NCI-H146 treated with DMSO at 0.1 percent for 48 hours (cell line): Measurements from ENCODE around the gene PATJ.
"Not testable (repeated sequence)": the region's sequence is repeated elsewhere in the genome, so short reads cannot be mapped to it uniquely, and the experiment has no call there.

Experiments
- DNase-seq: peaks from one replicate; lab custom pipeline; 2025; ENCODE audit not compliant: unreplicated experiment; lab: John Stamatoyannopoulos, UW

Gene PATJ

DNA sequence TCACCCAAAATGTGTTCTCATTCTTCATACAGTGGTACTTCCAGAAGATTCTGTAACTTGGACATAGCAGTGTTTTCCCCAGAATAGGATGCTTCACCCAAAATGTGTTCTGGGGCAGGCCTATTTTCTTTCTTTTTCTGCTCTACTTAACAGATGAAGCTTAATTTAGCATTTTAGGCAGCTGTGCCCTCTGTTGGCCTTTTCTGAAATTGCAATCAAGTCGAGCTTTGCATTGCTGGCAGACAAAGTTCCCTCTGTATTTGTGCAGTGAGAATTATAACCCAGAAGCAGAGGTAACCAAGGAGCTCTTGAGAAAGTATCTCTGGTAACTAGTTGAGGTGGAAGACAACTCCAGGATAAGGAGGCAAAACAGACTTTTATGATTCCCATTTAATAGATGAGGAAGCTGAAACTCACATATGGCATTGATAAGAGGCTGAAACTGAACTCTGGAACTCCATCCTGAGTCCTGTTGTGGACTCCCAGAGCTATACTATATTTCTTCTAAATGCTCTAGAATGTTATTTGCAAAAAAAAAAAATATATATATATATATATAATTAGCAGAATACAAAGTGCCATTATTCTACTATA lies 402.1 kb downstream of the PATJ start:
- DNase-seq: peak; percentile 21

DNA sequence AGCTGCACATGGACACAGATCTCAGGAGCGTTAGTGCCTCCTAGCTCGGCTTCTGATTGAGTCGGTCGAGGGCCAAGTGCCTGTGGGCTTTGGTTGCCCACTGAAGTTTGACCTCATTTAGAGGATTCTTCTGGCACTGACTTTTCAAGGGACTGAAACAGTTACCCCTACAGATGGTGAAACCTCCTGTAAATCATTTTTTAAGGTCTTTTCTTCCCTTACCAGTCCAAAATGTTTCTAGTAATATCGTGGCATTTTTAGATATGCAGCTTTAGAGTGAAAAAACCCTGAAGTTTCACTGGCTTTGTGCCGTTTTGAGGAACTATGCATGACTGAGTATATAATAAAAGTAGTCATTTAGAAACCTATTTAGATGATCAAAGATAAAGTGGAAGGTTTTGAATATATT lies 417.7 kb downstream of the PATJ start:
- DNase-seq: no peak

DNA sequence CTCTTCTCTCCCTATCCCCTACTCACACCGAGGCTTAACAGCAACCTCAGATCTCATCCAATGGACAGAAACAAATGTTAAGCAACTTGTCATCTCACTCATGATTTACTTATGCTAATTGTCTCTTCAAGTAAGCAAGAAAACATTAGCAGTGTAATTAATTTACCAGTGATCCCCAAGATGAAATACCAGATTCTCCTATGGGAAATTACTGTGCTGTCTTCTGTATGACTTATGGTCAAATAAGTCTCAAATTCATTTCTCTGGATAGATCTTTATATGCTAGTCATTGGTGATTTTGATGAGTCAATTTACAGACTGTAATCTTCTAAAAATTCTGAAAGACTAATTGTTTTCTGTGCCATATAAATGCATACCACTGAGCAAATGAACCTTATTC lies 419.4 kb downstream of the PATJ start:
- DNase-seq: no peak

DNA sequence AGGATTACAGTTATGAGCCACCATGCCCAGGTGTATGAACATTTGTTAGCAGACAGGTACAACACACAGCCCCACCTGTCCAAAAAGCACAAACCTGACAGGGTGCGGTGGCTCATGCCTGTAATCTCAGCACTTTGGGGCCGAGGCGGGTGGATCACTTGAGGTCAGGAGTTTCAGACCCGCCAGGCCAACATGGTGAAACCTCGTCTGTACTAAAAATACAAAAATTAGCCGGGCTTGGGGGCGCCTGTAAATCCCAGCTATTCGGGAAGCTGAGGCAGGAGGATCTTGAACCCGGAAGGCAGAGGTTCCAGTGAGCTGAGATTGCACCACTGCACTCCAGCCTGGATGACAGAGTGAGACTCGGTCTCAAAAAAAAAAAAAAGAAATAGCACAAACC lies 428.1 kb downstream of the PATJ start:
- not testable (repeated sequence) for DNase-seq

DNA sequence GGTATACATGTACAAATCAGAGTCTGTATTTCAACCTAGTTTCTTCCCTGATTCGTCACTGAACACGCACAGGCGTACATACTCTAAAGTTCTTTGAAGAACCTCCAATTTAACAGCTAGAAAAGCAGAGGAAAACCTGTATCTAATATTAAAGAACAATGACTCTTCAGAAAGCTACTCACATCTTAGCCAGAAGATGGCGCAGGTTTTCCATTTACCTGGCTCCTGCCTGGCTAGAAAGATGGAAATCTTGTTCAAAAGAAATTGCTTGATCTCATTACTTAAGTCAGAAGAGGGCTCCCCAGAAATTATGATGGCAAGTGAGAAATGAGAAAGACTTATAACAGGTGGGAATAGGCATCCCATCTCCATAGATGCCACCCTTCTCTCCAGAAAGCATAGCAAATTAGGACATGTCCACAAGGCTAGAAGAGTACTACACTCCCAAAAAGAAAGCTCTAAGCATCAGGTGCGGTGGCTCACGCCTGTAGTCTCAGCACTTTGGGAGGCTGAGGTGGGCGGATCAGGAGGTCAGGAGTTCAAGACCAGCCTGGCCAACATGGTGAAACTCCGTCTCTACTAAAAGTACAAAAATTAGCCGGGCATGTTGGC lies 433.4 kb downstream of the PATJ start:
- peak; percentile 54 for DNase-seq

DNA sequence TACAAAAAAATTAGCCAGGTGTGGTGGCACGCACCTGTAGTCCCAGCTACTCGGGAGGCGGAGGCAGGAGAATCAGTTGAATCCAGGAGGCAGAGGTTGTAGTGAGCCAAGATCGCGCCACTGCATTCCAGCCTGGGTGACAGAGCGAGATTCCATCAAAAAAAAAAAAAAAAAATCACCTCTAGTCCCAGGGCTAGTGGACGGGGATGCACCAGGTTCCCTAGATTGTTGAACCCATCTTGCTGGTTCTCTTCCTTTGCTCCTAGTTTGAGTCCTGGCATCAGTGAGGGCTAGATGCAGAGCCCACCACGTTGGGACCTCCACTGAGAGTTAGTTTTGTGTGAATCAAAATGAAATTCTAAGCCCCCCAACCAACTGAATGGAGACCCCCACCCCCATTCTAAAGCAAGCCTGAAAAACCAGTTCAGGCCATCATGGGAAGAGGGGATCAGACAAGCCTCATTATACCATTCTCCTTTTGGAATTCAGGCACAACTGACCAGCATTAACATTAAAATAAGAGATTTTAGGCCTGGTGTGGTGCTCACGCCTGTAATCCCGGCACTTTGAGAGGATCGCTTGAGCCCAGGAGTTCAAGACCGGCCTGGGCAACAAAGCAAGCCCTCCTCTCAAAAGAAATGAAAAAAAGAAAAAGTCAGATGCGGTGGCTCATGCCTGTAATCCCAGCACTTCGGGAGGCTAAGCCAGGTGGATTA lies 434.5 kb downstream of the PATJ start:
- DNase-seq: no peak

DNA sequence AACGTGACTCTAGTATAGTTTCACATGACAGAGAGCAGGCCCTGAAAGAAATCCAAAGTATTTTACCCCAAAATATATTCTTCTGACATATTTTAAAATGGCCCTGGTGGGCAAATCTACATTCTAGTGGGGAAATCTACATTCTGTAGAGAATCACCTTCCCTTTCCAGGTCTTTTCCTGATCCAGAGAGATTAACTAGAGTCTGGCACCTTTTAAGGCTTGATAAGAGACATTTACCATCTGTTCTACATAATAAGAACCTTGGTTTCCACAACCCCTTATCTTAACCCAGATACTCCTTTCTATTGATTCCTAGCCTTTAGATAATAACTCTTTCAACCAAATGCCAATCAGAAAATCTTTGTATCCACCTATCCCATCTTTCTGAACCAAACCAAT lies 435.3 kb downstream of the PATJ start:
- no peak for DNase-seq

DNA sequence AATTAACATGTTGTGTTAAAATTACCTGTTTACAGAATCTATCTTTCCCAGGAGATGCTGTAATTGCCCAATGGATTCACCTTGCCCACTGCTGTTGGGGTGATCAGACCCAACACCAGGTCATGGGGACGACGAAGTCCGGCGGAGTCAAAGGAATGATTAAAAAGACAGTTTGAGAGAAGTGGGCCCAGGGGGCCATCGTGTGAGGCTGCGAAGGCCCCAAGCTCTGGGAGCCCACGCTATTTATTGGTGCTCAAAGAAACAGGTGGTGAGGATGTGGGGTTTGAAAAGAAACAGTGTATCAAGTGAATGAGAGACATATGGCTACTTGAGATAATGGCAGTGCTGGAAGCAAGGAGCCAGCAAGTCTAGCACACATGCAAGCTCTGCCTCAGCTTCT lies 436.1 kb downstream of the PATJ start:
- DNase-seq: no peak

DNA sequence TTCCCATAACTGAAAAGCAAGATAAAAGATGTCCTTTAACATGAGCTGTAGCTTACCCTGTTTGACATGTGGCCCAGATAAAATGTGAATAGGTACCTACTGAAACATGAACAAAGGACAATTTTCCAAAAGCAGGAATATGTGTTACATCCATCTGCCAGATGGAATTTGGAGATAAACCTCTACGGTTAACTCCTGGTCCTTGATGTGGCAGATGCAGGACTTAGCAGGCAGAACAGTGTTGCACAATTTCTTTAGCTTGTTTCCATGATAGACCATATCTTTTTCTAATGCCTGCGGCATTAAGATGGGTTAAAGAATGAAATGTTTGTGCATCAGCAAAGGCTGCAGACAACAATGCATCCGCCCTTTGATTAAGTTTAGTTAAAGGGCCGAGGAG lies 437.8 kb downstream of the PATJ start:
- DNase-seq: not testable (repeated sequence)

DNA sequence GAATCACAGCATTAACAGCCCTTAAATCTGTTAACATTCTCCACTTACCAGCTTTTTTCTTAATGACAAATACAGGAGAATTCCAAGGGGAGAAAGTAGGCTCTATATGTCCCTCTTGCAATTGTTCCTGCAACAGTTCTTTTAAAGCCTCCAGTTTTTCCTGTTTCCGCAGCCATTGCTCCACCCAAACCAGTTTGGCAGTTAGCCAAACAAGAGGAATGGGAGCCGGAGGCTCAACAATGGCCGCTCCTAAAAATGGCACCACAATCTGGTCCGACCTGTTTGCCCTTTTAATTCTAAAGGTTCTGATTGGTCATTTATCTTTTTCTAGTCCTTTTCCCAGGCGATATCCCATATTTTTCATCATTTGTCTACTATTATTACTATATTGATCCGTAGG lies 438.4 kb downstream of the PATJ start:
- DNase-seq: no peak

DNA sequence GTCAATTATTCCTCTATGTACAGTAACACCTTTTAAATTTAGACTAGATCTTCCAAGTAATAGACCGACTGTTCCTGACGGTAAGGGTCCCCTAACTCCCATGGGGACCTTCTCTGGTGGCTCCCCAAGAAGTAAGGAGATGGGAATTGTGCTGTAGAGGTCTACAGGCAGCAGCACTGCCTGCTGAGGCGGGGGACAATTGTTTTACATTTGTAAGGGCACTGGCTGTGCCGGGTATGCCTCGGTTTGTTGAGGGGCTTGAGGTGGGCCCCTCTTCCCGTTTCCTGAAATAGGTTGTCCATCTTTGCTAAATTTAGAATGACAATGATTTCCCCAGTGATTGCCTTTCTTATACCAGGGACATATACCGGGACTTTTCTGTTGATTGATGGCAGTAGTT lies 439.3 kb downstream of the PATJ start:
- DNase-seq: no peak

DNA sequence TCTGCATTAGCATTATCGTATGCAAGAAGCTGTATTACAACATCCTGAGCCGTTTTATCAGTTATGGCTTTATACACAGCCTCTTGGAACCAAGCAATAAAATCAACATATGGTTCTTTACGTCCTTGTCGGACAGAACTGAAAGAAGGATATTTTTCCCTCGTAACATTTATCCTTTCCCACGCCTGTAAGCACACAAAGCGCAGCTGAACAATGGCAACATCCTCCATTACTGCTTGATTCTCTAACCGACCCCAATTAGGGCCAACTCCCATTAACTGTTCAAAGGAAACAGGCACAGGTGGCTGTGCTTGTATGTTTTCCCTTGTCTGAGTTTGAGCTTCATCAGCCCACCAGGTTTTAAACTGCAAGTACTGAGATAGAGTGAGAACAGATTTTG lies 439.9 kb downstream of the PATJ start:
- peak; percentile 45 for DNase-seq

DNA sequence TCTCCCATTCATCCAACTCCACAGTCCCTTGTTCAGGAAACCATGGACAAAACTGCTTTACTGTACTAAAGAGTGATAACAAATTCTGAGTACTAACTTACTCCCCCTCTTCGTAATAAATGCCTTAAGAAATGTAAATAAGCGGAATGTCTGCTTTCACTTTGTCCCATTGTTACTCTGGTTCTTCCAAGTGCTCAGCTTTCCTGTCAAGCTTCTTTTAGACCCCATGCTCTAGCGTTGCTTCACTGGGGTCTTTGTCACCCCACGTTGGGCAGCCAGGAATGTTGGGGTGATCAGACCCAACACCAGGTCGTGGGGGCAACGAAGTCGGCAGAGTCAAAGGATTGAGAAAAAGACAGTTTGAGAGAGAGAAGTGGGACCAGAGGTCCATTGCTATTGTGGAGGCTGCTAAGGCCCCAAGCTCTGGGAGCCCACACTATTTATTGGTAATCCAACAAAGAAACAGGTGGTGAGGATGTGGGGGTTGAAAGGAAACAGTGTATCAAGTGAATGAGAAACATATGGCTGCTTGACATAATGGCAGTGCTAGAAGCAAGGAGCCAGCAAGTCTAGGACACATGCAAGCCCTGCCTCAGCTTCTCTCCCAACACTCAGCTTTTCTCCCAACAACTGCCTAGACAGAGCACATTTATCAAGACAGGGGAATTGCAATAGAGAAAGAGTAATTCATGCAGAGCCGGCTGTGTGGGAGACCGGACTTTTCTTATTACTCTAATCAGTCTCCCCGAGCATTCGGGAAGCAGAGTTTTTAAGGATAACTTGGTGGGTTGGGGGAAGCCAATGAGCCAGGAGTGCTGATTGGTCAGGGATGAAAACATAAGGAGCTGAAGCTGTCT lies 441.1 kb downstream of the PATJ start:
- DNase-seq: not testable (repeated sequence)

DNA sequence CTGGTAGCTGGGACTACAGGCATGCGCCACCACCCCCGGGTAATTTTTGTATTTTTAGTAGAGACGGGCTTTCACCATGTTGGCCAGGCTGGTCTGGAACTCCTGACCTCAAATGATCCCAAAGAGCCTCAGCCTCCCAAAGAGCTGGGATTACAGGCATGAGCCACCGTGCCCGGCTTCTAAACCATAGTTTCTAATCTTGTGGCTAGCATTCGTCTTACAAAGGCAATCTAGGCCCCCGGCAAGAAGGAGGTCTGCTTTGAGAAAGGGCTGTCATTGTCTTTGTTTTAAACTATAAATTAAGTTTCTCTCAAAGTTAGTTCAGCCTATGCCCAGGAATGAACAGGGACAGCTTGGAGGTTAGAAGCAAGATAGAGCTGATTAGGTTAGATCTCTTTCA lies 442.1 kb downstream of the PATJ start:
- DNase-seq: no peak

DNA sequence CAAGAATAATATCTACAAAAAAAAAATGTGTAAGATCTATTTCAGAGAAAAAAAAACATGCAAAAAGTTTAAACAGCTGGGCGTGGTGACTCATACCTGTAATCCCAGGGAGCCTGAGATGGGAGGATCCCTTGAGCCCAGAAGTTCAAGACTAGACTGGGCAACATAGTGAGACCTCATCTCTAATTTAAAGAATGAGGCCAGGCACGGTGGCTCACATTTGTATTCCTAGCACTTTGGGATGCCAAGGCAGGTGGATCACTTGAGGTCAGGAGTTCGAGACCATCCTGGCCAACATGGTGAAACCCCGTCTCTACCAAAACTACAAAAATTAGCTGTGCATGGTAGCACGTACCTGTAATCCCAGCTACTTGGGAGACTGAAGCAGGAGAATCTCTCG lies 443.0 kb downstream of the PATJ start:
- not testable (repeated sequence) for DNase-seq

DNA sequence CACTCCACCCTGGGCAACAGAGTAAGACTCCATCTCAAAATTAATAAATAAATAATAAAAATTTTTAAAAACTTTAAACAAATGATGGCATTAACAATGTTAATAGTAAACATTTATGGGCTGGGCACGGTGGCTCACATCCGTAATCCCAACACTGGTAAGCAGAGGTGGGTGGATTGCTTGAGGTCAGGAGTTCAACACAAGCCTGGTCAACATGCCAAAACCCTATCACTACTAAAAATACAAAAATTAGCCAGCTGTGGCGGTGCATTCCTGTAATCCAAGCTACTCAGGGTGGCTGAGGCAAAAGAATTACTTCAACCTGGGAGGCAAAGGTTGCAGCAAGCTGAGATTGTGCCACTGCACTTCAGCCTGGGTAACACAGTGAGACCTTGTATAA lies 443.4 kb downstream of the PATJ start:
- no peak for DNase-seq

DNA sequence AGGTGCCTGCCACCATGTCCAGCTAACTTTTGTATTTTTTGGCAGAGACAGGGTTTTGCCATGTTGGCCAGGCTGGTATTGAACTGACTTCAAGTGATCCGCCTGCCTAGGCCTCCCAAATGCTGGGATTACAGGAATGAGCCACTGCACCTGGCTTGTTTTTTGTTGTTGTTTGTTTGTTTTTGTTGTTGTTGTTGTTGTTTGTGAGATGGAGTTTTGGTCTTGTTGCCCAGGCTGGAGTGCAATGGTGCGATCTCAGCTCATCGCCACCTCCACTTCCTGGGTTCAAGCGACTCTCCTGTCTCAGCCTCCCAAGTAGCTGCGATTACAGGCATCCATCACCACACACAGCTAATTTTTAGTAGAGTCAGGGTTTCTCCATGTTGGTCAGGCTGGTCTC lies 445.3 kb downstream of the PATJ start:
- DNase-seq: no peak

DNA sequence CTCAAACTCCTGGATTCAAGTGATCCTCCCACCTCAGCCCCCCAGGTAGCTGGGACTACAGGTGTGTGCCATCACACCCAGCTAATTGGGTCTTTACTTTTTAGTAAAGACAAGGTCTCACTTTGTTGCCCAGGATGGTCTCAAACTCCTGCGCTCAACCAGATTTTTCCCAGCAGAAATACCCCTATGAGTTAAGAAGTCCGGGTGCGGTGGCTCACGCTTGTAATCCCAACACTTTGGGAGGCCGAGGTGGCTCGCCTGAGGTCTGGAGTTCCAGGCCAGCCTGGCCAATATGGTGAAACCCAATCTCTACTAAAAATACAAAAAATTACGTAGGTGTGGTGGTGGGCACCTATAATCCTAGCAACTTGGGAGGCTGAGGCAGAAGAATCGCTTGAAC lies 445.8 kb downstream of the PATJ start:
- DNase-seq: no peak

DNA sequence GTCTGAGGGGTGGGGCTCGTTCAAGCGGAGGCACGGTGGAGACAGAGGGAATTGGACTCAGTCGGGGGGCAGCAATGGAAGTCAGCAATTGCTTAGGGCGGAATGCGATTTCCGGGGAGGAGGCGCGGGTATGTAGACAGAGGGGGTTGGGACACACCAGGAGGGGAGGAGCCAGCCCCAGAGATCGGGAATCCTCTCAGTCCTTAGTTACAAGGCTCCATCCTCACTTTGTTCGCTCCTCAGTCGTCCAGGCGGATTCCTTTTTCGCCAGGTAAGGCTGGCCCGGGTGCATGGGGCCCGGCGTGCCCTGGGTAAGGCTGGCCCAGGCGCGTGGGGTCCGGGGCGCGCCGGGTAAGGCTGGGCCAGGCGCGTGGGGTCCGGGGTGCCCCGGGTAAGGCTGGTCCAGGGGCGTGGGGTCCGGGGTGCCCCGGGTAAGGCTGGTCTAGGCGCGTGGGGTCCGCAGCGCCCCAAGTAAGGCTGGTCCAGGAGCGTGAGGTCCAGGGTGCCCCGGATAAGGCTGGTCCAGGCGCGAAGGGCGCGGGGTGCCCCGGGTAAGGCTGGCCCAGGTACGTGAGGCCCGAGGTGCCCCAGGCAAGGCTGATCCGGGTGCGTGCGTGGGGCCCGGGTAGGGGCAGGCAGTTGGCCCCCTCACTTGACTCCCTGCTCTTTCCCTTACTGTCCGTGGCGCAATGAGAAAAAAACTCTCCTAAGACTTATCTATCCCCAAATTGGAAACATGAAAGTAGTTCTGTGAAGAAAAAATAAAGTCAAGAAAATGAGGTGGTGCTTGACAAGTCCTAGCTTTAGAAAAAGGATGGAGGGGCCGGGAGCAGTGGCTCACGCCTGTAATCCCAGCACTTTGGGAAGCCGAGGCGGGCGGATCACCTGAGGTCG lies 452.6 kb downstream of the PATJ start, which contains the start of gene L1TD1:
Gene L1TD1 (plus strand): TSS at position 199 of the 894 bp plus-strand sequence. CDS start 11,780 bp downstream, outside the sequence.
- DNase-seq: no peak

DNA sequence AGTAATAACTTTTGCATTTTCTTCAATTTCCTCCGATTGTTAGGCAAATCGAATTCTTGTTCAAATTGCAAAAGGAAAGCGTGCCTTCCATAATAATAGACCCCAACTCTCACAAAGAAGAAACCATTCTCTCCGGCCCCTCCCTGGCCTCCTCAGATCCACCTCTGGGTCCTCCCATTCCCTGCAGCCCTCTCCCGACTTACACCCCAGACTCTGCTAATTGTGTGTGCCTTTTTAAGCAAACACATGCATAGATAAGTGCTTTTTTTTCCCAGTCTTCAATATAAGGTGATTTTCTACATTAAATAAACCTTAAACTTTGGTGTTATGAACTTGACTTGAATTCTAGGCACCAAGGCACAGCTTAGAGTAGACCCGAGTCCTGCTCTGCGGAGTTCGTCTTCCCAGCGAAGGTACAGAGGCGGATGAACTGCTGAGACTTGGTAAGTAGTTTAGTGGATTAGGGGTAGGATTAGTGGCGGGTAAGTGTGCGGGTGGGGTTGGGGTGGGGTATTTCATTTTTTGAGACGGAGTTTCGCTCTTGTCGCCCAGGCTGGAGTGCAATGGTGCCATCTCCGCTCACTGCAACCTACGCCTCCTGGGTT lies 453.9 kb downstream of the PATJ start:
- no peak for DNase-seq
